GM23248 (cell line): ENCODE measurements around the gene SPTBN5.

Experiments used
- EZH2 ChIP-seq: fragments of 200-600 bp; sonication (generic); IDR thresholded peaks from 2 replicates; pipeline ENCODE4 v1.6.1; 2018; ENCODE audit warnings: antibody characterized with exemption, mild to moderate bottlenecking; ENCODE audit not compliant: insufficient read depth, poor library complexity, severe bottlenecking
- EZH2phosphoT487 ChIP-seq: fragments of 200-600 bp; sonication (generic); IDR thresholded peaks from 2 replicates; pipeline ENCODE4 v1.6.1; 2018; ENCODE audit warnings: antibody characterized with exemption, moderate library complexity, mild to moderate bottlenecking, low read depth; ENCODE audit not compliant: insufficient read depth

- no peak for TF ChIP-seq EZH2
- TF ChIP-seq EZH2phosphoT487, result no peak
These were observed 55.4 kb downstream of the SPTBN5 start, which contains the start of gene PLA2G4B for GRCh38 chr15:41838400-41838897.
